DND-41 (cell line): ENCODE results near the gene PDE6C.

ENCODE experiments used
- EZH2 ChIP-seq: IDR thresholded peaks from 3 replicates; pipeline ENCODE4 v1.6.1; 2012; ENCODE audit warnings: borderline replicate concordance, low read depth, mild to moderate bottlenecking, moderate library complexity, low read length, inconsistent platforms; ENCODE audit not compliant: severe bottlenecking
- TF ChIP-seq, protein P1 (sequence below): IDR thresholded peaks from 2 replicates; pipeline ENCODE4 v1.5.1; 2012; ENCODE audit warnings: borderline replicate concordance, low read length, moderate library complexity, mild to moderate bottlenecking; ENCODE audit not compliant: poor library complexity, severe bottlenecking; ENCODE audit errors: extremely low read depth

DNA sequence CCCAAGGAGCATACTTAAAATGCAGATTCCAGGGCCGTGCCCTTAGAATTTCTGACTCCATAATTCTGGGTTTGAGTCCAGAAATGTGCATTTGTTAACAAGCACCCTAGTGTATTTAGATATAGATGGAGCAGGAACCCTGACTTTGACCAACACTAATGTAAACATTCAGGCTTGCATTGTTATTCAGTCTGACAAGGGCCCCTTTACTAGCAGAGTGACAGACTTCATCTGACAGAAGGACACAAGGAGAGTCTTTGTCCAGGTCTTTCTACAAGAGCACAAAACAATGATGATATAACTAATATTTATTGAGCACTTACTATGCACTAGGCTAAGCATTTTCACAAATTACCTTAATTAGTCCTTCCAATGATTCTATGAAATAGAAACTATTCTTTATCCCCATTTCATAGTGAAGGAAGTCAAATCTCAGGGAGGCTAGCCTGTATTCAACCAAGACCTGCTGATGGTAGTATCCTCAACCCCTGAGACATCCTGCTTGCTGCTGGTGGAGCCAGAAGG lies 15.2 kb upstream of the PDE6C start:
- TF ChIP-seq, protein P1, sequence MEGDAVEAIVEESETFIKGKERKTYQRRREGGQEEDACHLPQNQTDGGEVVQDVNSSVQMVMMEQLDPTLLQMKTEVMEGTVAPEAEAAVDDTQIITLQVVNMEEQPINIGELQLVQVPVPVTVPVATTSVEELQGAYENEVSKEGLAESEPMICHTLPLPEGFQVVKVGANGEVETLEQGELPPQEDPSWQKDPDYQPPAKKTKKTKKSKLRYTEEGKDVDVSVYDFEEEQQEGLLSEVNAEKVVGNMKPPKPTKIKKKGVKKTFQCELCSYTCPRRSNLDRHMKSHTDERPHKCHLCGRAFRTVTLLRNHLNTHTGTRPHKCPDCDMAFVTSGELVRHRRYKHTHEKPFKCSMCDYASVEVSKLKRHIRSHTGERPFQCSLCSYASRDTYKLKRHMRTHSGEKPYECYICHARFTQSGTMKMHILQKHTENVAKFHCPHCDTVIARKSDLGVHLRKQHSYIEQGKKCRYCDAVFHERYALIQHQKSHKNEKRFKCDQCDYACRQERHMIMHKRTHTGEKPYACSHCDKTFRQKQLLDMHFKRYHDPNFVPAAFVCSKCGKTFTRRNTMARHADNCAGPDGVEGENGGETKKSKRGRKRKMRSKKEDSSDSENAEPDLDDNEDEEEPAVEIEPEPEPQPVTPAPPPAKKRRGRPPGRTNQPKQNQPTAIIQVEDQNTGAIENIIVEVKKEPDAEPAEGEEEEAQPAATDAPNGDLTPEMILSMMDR, result no peak
- no peak for TF ChIP-seq EZH2
